GM21515 (cell line): Measurements from ENCODE around the gene CASQ1.

Experiments used
- ATAC-seq: cut with Tn5 transposase; IDR thresholded peaks from one replicate; pipeline ENCODE4 v1.9.1; 2021; ENCODE audit not compliant: unreplicated experiment

The CASQ1 gene

DNA sequence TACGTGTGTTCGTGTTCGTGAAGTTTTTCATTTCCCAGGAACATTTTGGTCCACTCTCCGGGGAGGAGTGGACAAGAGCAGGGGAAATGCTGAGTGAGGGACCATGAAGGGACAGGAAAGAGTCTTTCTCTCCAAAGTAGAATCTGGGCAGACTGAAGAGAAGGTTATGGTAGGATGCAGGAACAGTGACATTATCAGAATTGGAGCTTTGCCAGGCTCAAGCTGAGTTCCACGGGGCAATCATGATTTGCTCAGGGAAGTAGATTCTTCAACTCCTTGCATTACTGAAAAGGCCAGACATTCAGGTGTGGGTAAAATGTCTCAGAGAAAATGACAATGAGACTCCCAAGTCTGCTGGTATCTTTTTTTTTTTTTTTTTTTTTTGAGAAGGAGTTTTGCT, 22.4 kb upstream of the CASQ1 start:
- no peak for ATAC-seq

DNA sequence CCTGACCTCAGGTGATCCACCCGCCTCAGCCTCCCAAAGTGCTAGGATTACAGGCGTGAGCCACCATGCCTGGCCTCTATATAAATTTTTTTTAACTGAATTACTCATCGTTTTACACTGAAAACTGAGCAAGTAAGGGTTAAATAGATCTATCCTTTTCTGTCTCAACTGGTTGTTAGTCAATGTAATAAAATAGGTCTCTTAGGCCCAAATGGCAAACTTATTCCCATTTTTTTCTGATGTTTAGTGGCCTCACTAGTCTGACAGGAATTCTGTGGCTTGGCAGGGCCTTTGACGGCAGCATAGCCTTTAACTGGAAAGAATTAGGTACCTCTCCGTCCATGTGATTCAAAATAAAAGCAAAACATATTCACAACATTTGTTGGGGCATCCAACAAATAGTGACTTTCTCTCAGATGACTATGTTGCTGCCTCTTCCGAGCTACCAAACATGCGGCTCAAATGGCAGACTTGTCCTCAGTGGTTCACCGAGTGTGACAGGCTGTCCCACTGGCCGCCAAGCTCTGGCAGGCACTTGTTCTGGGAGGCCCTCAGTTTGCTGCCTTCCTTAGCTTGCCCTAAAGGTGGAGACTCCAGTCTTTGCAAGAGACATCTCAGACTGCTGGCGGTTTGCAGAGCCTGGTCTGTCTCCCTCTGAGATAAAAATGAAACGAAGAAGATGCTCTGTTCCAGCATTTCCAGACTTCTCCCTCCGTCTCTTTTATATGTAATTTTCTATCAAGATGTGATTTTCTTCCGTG, 21.6 kb upstream of the CASQ1 start:
- ATAC-seq = no peak

DNA sequence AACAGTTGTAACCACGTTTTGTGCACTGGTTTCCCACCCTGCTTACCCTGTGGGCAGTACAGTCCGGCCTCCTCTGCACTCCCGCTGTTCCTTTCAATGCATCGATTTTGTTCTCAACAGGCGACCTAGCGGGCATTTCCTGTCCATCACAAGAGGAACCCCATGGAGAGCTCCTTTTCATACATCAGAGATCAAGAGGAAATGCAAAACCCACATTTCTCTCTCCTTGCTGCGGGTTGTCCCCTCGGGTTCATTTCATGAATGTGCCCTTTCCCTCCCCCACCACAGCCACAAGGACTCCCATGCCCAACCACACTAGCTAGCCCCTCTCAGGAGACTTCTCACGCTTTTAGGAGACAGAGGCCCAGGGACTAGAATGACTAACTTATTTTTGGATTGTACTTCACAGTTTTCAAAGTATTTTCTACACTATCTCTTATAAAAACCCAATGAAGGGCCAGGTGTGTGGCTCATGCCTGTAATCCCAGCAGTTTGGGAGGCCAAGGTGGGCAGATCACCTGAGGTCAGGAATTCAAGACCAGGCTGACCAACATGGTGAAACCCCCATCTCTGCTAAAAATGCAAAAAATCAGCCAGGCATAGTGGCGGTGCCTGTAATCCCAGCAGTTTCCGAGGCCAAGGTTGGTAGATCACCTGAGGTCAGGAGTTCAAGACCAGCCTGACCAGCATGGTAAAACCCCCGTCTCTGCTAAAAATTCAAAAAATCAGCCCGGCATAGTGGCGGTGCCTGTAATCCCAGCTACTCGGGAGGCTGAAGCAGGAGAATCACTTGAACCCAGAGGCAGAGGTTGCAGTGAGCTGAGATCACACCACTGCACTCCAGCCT, 20.6 kb upstream of the CASQ1 start:
- no peak for ATAC-seq

DNA sequence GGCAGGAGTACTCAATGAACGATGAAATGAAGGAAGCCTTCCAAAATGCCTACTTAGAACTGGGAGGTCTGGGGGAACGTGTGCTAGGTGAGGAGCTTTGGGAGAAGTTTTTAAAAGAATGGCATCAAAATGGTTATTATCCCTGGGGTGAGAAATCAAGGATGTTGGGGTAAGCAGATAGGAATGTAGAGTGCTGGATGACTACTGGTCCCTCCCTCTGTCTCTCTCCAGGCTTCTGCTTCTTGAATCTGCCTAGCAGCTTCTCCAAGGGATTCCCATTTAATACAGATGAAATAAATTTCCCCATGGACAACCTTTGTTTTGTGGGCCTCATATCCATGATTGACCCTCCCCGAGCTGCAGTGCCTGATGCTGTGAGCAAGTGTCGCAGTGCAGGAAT, 19.0 kb upstream of the CASQ1 start:
- ATAC-seq = no peak

DNA sequence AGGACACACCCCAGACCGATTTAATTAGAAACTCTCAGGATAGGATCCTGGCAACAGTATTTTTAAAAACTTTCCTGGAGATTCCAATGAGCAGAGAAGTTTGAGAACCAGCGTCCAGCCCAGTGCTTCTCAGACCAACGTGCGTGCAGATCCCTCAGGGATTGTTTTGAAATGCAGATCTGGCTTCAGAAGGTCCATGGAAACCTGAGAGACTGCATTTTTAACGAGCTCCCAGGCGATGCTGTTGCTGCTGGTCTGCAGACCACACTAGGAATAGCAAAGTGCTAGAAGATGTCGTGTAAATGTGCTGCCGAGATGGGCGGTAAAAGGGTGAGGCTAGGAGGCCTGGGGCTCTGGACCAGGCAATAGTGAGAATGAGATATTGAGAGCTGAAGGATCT, 18.4 kb upstream of the CASQ1 start:
- no peak for ATAC-seq

DNA sequence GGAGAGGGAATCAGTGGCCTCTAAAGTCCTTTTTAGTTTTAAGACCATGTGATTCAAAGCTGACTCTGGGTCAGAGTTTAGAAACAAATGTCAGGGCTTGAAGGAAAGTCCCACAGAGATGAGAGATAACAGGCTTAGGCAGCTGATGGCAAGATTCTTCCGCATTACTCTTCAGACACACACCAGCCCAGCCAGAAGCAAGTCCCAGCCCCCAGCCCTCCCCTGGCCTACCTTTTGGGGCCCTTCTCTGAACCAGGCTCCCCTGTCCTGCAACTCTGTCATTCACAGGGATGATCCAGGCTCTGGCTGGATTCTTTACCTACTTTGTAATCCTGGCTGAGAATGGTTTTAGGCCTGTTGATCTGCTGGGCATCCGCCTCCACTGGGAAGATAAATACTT, 13.1 kb upstream of the CASQ1 start:
- ATAC-seq = no peak

DNA sequence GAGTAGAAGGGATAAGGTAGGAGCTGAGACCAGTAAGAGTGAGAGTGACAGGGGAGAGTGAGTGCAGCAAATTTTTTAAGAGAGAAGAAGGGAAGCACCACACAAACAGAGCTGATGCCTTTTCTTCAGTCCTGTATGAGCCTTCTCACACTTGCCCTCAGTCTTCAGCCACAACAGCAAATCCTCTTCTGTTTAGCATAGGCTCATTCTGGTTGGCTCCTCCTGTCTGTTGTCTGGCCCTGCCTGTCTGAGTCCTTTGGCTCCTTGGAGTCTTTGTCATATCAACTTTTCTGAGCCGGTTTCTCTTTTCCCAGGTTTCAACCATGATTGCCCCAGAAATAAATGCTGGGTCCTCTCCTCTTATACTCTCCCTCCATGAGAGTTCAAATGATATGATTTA, 12.7 kb upstream of the CASQ1 start:
- no peak for ATAC-seq

DNA sequence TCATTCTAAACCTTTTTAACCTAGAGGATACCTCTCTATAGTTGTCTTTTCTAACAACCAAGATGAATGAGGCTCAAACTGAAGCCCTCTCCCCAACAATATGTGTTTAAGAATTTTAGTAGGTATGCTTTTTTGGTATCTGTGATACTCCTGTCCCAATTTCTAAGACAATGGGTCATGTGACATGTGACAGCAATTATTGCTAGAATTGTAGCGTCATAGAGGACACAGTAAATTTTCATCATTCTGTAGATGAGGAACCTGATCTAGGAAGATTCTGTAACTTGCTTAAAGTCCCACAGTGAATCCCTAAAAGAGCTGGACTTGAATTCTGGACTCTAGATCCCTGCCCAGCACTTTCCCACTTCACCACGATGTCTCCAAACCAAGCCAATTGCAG, 11.6 kb upstream of the CASQ1 start:
- no peak for ATAC-seq

DNA sequence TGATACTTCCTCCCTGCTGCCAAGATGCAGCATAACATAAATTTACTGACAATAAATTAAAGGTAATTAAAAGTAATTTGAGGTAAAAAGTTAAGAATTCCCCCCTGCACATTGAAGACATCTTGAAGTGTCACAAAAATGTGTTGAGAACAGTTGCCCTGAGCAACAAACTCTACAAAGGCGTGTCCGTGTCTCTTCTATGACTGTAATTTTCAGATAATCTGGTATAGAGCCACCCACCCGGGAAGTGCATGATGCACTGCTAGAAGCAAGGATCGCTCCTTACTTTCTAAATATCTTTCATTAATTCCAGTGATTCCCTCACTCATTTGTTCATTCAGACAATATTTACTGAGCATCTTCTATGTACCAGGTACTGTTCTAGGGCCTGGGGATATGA, 11.0 kb upstream of the CASQ1 start:
- ATAC-seq = no peak

DNA sequence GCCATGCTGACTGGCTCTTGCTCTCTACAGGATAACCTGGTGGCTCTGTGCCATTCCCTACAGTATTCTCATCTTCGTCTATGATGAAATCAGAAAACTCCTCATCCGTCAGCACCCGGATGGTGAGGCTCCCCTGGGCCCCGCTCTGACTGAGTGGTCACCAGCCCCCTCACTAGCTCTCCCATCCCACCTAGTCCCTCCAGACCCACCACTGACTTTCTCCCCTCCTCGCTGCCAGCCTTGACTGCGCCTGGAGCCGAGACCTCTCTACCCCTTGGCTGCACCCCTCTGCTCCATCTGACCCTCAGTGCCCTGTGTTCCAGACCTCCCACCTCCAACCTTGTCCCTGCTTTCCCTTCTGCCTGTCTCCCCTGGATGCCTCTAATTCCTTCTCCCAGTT, 4.1 kb upstream of the CASQ1 start:
- no peak for ATAC-seq

DNA sequence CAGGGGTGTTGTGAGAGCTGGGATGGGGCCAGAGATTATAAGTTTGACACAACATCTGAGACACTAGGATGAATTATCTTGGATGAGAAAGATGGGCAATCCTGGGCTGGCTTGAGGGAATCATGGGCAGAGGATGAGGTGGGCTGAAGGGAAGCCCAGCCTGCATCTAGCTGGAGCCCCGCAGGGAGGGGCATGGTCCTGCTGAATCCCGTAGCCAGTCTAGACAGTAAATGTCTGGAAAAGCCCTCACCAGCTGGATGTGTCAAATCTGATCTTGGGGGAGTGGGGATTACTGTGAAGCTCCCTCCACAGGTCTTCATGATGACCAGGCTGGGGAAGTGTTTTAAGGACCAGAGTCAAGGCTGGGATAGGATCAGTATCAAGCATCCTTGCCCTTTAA, 3.6 kb upstream of the CASQ1 start:
- no peak for ATAC-seq

DNA sequence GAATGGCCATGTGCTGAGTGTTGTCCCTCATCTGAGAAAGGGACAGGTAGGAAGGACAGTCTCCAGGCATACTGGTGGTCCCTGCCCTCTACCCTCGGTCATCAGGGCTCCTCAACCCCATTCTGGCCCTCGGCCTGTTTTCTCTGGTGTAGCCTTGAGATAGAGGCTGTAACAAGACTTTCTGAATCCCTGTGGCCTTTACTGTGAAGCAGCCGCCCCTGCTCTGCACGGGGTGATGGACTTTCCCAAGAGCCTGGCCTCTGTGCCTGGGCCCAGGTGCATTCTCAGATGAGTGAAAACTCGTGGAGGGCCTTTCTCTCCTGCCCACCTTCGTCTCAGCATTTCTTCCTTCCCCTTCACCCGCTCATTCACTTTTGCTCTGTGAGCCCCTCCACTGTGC, 3.0 kb upstream of the CASQ1 start:
- no peak for ATAC-seq

DNA sequence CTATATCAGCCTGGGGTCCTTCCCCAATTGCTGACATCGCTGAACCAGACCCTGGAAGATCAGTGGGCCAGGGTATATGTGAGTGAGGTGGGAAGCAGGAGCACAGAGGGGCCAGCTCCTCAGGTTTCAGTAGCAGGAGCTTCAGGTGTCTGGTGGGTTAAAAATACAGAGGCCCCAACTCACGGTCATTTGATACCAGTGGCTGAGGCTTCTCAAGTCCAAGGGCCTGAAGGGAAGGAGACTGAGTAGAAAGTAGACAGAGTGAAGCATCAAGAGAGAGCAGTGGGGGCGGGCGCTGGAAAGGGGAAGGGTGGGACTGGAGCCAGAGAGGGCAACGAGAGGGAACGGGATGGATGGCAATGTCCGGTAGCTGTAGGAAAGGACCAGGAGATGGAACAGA, 2.0 kb upstream of the CASQ1 start:
- no peak for ATAC-seq

DNA sequence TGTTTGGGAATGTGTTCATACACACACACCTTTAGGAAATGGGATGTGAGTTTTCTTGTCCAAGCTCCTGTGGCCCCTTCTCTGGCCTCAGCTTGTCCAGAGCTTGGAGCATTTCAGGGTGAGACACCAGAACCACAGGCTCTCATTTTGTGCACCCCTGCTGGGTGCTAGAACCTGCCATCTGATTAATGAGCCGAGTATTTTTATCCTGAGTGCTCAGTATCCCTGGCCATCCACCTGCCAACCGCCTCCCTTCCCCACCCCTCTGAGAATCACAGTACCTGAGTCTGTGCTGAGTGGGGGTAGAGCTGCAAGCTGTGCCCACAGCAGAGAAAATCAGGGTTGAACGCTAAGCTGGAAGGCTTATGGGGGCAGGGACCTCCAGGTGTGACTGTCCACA, 1.4 kb downstream of the CASQ1 start:
- no peak for ATAC-seq

DNA sequence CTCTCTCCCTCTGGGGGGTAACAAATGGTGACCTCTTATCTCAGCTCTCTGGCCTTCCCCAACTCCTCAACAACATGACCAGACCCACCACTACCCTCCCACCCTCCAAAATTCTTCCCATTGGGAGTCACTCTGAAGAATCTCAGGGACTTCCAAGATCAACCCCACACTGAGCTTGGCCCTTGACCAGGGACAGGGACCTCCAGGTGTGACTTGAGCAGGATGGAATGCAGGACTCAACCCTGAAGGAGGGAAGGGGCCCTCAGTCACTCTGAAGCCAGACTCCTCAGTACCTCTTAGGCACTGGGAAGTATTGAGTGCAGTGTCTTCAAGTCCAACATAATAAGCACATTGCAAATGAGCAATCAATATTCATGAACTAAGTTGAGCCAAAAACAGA, 1.9 kb downstream of the CASQ1 start:
- no peak for ATAC-seq

DNA sequence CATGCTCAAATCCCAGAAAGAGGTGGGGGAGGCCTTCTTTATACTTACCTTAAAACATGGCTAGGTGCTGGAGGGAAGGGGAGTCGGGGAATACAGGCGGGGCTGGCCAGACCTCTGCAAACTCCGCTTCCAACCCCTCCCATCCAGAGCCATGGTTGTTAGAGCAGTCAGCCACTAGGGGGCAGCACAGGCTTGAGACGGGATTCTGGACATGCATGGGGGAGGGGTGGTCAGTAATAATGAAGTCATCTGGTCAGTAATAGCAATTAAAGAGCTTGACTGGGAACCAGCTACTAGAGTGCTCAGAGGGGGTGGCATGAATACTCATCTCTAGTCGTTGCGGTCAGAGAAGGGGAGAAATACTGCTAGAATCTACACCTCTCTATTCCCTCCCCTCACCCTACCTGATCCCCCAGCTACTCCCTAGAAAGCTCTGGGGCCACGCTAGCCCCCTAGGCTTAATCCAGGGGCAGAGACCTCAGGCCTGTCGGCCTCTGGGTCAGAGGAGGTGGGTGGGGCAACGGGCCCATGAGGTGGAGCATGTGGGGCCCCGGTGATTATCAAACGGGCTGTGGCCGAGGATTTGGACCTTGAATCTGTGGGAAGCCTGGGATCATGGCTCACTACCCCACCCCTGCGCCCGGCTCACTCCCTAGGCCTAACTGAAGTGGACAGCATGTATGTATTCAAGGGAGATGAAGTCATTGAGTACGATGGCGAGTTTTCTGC, 2.9 kb downstream of the CASQ1 start:
- peak; percentile 59 for ATAC-seq

DNA sequence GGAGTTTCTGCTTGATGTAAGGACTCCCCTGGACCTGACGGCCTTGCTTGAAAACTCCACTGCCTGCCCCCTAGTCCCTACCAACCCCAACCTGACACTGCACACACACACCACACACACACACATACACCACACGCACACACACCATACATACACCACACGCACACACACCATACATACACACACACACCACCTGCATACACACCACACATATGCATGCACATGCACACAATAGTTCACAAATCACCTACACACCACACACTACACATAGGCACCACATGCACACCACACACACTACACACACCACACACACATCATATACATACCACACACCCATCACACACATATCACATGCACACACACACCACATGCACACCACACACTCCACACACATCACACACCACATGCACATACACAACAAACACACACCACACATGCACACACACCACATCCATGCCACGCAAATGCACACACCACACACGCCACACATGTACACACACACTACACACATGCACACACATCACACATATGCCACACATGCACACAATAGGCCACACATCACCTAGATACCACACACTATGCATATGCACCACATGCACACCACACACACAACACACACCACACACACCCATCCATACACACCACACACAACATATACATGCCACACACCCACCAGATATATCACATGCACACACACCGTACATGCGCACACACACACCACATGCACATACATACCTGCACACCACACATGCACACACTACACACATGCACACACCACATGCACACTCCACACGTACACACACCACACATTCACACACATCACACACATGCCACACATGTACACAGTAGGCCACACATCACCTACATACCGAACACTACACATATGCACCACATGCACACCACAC, 3.7 kb downstream of the CASQ1 start:
- no peak for ATAC-seq

DNA sequence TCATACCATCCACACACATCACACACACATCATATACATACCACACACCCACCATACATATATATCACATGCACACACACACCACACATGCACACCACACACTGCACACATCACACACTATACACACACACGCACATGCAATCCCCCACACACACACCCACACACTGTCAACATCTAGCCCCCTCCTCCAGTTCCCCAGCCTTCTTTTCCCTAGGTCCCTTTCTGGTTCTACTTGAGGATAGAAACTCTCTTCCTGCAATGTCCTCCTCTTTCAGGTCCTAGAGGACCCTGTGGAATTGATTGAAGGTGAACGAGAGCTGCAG, 4.3 kb downstream of the CASQ1 start:
- no peak for ATAC-seq

DNA sequence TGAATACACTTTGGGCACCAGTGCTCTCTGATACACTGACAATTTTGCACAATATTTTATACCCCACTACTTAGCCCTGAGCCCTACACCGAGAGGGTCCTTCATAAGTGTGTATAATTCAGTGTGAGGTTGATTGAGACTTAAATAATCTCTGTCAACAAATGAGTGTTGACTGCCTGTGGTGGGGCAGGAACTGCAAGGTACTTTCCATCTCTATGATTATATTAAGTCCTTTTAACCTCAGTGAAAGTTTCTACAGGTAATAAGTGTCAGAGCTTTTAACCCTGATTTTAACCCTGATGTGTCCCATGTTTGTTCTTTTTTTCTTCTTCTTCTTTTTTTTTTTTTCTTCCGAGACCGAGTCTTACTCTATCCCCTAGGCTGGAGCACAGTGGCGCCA, 5.8 kb downstream of the CASQ1 start:
- ATAC-seq = no peak

DNA sequence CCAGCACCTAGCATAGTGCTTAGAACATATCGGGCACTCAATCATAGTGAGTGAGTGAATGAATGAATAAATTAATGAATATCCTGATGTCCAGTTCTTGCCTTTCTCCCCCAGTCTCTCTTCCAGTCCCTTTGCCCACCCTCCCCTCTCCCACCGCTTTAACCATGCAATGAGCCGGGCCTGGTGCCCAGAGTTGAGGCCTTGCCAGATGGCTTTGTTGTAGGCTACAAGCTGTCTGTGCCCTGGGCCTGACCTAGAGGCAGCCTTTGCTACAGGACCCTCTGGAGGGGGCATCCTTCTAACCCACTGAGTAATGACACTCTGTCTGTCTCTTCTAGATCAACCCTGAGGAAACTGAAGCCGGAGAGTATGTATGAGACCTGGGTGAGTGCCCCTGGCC, 6.9 kb downstream of the CASQ1 start:
- ATAC-seq = no peak

DNA sequence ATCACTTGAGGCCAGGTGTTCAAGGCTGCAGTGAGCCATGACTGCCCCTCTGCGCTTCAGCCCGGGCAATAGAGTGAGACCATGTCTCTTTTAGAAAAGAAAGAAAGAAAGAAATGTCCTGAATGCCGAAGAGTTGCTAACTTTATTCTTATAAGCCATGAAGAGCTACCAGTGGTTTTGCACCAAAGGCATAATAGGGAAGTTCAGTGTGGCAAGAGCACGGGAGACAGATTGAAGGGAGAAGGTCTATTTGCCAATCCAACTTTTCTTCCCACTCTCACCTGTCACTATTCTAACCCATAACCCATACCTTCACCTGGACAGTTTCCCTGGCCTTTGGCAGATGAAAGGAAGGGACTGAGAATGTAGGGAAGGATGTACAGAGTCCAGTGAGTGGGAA, 10.4 kb downstream of the CASQ1 start:
- no peak for ATAC-seq
